HL-60/S4 treated with phorbol 12-myristate 13-acetate at 8.2 ng/mL for 4 days and 3 days (cell line): ENCODE data around the gene PXDN.
"Not testable (repeated sequence)": the region's sequence is repeated elsewhere in the genome, so short reads cannot be mapped to it uniquely, and the experiment has no call there.

Experiments used
- in situ Hi-C: fragments of 300-500 bp; cut with MboI; formaldehyde crosslinking; loops from 2 replicates; pipeline ENCODE4 v1.15.0; 2022; ENCODE audit warnings: low sequenced_read_pairs

Gene PXDN

GRCh38 chr2:1685078-1685956 is 59.0 kb downstream of the PXDN start:
- in situ Hi-C loops: no loop called here

DNA sequence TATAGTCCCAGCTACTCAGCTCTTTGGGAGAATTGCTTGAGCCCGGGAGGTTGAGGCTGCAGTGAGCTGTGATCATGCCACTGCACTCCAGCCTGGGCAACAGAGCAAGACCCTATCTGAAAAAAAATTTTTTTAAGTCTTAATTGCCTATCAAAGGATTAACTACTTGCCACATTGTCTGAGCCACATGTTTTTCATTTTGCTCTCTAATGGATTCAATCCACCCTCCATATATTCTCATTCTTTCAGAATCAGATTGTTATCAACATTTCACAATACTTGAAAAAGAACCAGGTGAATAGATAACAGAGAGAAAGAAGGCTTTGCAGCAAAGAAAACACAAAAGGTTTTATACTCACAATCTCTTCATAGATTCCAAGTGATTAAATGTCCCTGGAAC is 61.0 kb downstream of the PXDN start:
- in situ Hi-C loops: no loop called here

GRCh38 chr2:1682181-1682440 is 62.2 kb downstream of the PXDN start:
- in situ Hi-C loops: no loop called here

GRCh38 chr2:1681323-1682180 is 62.8 kb downstream of the PXDN start:
- in situ Hi-C loops: no loop called here

DNA sequence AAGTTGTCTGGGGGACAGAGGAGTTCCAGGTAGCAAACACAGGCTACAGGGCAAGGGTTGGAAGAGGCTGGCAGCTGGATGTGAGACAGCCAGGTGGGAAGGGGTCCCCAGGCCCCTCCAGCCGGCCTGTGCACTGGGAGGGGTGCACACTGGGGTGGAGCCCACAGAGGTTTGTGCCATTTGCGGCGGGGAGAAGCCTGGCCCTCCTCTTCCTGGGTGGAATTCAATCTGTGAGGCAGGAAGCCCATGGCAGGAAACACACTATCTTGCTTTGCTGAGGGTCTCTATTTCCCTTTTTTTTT is 63.3 kb downstream of the PXDN start:
- in situ Hi-C loops: no loop called here

DNA sequence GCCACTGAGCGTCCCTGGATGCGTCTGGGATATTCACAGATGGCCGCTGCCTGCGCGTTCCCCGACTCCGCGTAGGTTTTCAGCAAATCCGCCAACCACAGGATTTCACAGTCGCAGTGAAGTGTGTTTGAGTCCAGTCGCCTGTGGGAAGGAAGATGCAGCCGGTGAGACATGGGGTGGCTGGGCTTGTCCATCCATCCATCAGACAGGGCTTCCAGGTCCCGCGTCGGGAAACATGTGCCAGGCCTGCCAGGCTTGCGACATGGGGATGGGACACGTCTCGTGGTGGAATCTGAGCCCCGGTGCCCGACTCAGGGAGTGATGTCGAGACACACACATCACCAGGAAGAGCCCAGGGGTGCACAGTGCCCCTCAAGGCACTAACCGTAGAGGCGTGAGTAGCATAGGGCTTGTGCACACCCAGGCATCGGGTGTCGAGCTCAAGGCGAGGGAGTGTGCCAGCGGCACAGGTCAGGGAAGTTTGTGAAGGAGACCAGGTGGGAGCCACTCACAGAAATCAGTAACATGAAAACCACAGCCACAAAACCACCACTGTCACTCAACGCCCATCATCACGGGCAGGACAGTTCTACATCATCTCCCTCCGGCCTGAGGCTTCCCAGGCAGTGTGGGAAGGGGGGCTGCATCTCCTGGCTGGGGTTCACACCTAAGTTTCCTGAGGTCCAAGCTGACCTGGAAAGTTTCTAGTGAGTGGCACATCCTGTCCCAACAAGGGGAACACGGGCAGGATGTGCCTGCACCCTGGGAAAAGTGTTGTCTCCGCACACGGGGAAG is 63.9 kb downstream of the PXDN start:
- in situ Hi-C loops: no loop called here

DNA sequence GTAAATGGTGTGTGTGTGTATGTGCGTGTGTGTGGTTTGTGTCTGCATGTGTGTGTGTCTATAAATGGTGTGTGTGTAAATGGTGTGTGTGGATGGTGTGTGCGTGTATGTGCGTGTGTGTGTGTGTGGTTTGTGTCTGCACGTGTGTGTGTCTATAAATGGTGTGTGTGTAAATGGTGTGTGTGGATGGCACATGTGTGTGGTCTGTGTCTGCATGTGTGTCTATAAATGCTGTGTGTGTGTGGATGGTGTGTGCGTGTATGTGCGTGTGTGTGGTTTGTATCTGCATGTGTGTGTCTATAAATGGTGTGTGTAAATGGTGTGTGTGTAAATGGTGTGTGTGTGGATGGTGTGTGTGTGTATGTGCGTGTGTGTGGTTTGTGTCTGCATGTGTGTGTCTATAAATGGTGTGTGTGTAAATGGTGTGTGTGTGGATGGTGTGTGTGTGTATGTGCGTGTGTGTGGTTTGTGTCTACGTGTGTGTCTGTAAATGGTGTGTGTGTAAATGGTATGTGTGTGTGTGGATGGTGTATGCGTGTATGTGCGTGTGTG is 64.8 kb downstream of the PXDN start:
- in situ Hi-C loops: not testable (repeated sequence)

DNA sequence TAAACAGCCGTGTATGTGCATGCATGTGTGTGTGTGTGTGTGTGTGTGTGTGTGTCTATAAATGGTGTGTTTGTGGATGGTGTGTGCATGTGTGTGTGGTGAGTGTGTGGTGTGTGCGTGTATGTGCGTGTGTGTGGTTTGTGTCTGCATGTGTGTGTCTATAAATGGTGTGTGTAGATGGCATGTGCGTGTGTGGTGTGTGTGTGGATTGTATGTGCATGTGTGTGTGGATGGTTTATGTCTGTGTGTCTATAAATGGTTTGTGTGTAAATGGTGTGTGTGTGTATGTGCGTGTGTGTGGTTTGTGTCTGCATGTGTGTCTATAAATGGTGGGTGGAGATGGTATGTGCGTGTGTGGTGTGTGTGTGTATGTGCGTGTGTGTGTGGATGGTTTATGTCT is 65.2 kb downstream of the PXDN start:
- in situ Hi-C loops: not testable (repeated sequence)

- in situ Hi-C loops: no loop called here
Measured at GRCh38 chr2:1678609-1679008, 65.7 kb downstream of the PXDN start.

DNA sequence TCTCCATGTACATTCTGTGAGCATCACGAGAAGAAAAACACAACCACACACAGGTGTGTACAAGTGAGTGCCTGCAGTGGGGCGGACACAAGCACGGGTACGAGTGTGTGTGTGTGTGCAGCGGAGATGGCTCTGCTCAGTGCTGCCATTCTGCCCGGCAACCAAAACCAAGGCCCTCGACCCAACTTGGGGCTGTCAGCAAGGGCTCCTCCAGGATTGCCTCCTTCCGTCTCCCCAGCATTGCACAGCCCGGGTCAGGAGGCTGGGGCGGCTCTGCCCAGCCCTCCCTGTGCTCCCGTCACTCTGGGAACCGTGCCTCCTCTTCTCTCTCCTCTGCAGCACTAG is 66.5 kb downstream of the PXDN start:
- in situ Hi-C loops: no loop called here

DNA sequence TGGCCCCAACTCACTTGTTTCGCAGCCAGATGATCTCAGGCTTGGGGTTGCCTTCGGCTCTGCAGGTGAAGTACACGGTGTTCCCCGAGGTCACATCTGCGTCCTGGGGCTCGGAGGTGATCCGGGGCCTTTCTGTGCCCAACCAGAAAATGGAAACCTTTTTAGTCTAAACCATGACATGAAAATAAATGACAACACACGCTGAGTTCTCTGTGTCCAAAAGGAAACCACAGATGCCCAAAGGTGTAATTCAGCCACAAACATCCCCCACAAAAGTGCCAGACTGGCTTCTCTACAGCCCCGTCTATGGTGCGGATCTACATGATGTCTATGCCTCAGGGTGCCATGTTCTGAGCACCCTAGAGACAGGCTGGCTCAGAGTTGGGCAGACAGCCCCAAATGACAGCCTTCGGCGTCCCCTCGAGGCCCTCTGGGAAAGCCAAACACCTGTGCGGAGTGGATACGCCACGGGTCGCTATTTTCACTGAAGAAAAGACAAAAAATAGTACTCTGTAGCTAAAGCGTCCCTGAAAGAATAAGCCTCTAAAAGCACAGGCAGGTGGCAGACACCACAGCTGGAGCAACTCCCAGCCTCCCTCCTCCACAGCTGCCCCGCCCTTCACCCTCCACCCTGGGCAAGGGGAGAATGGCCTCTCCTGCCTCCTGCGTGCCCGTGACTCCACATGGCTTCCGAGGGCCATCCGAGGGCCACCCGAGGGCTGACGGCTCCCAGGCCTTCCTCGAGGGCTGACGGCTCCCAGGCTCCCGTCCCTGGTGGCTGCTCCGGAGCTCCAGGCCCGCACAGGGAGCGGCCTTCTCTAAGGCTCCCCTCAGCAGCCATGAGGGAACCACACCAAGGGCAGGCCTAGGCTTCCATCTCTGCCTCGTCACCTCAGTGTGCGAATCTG is 67.1 kb downstream of the PXDN start:
- in situ Hi-C loops: no loop called here

DNA sequence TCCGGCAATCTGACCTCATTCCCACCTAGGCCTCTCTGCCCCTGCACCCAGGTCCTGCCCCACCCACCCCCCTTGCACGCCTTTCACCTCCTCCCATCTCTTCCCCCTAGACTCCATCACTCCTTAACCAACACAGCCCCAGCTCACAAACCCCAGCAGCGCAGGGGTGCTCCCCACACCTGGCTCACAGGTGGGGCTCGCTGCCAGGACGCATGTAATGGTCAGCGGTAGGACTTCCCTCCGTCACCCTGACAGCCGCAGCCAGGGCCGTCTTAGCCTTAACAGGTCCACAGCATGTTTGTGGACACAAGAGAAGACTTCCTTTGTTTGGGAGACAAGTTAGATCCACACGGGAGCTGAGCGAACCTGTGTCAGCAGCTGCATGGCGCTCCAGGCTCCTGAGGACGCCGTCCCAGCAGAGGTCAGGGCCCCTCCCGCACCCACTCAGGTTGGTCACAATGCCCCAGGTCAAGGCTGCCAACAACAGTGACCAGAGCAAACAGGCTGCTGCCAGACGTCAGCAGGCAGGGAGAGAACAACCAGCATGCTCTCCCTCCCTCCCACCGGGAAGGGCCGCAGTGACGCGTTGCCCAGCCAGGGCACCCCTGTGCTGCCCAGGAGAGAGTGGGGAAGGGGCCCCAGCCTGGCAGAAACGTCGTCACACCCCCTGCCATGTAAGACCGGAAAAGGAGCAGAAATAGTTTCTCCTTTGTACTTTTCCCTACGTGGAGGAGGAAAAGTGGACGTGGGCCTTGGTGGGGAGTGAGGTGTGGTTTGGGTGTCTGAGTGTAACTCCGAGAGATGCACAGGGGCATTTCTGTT is 68.0 kb downstream of the PXDN start:
- in situ Hi-C loops: no loop called here

GRCh38 chr2:1675633-1676032 is 68.7 kb downstream of the PXDN start:
- in situ Hi-C loops: no loop called here

DNA sequence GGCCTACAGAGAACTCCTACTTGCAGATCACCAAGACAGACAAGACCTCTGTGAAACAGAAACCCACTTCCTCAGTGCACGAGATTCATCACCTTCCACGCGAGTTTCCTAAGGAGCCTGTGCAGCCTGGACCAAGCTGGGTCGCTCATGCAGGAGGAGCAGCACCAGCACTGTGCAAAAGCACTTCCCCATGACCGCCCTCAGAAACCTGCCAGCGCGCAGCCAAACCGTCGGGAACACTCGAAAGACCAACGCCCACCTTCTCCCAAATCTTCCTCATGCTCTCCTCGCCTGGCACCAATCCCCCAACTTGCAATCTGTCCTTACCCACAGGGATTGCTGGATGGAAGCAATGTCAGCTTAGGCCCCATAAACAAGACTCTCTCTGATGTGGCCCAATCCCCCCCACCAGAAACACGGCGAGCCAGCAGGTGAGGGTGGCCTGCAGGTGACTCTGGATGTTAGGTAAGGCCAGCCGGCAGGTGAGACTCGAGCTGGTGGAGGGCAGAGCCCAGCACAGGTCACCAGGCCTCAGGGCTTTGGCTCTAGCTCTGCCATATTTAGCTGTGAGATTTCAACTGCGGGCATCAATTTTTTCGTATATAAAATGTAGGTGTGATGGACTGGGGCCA is 69.4 kb downstream of the PXDN start:
- in situ Hi-C loops: no loop called here

DNA sequence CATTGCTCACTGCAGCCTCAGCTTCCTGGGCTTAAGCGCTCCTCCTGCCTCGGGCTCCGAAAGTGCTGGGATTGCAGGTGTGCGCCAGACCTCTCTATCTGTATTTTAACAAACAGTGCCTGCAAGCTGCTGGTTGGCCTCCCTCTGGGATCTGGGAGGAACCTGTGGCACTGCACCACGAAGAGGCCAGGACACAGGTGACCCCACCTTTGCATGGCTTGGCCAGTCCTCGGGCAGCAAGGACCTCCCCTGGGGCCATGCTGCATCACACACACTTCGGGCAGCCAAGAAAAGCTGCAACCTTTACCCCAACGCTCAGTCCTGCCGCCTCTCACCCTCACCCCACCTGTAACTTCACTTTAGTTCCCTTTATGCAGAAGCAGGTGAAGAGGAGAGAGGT is 70.0 kb downstream of the PXDN start:
- in situ Hi-C loops: no loop called here

DNA sequence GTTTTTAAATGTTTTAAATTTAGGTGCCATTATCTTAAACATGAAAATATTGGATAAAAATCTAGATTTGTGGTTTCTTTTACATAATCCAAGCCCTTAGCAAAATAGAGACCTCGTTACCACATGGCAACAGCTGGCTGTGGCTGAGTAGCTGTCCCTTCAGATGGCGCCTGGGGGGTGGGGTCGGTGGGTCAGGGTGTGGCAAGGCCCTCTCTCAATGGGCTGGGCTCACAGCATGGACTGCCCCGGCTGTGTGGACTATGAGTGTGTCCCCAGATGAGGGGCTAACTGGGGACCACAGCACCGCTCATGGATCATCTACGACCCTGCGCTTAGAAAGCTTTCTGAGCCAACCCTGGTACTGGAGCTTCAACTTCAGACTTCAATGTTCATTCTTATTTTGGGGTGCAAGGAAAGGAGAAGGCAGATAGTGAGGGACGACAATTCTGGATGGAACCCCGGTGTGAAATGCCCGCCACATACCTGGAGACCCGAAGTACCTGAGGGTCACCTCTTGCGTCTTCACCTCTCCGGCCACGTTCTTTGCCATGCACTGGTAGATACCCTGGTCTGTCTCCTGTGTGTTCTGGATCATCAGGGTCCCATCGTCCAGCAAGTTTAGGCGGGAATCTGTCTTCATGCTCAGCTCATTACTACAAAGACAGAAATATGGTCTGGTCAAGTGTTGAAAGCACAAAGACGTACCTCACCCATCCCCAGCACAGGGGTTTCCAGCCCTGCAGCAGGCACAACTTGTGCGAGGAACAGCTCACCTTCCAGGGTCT is 71.0 kb downstream of the PXDN start:
- in situ Hi-C loops: no loop called here

DNA sequence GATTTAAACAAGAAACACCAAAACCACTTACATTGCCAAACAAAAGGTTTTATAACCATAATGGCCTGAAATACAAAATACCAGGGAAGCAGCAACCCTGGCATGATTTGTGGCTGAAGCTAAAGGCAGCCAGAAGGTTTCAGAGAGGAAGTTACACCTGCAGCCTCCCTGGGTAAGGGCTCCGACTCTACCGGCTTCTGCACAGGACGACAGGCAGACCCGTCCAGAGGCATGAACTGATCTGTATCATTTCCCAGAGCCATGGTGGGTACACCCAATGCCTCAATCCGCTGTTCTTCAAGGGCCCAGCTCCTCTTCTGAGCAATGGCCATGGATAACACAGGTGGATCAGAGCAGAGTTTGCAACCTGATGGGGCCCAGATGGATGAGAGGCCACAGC is 71.6 kb downstream of the PXDN start:
- in situ Hi-C loops: no loop called here

GRCh38 chr2:1671916-1672315 is 72.4 kb downstream of the PXDN start:
- in situ Hi-C loops: no loop called here
